HepG2 (cell line): ENCODE measurements around the gene PFKFB4. TPM values are rescaled to one million over a fixed set of nuclear protein-coding genes. Genes with fewer than 3 reads are reported as not detected.
A peak's percentile ranks its signal among the peaks of the same experiment; 100 is the strongest.

Source experiments
- BCL3 ChIP-seq: sonication (generic); formaldehyde crosslinking; IDR thresholded peaks from 2 replicates; pipeline ENCODE4 v1.5.1; 2020; ENCODE audit warnings: mild to moderate bottlenecking, missing genetic modification reagents, moderate library complexity
- ETS1 ChIP-seq: sonication (generic); formaldehyde crosslinking; IDR thresholded peaks from 2 replicates; pipeline ENCODE4 v1.4.0; 2020; ENCODE audit warnings: missing genetic modification reagents
- GTF3A ChIP-seq: sonication (generic); formaldehyde crosslinking; conservative IDR thresholded peaks from 2 replicates; pipeline ENCODE4 v1.4.0; 2020; ENCODE audit warnings: mild to moderate bottlenecking, missing genetic modification reagents
- HNRNPL ChIP-seq: fragments of 200-400 bp; formaldehyde crosslinking; IDR thresholded peaks from 2 replicates; pipeline ENCODE4 v1.6.1; 2017; ENCODE audit warnings: mild to moderate bottlenecking, low read depth, low read length
- NR2F6 ChIP-seq, 2 experiments: IDR thresholded peaks; 2 replicates each; pipeline ENCODE4 v1.6.1; 2016; ENCODE audit warnings: antibody characterized with exemption in 1 of 2, mild to moderate bottlenecking in 1 of 2
- SIX4 ChIP-seq: sonication (generic); formaldehyde crosslinking; IDR thresholded peaks from 2 replicates; pipeline ENCODE4 v1.4.0; 2020; ENCODE audit warnings: missing genetic modification reagents
- TAF15 ChIP-seq: fragments of 200-400 bp; formaldehyde crosslinking; IDR thresholded peaks from one replicate; pipeline ENCODE4 v1.6.1; 2018; ENCODE audit warnings: mild to moderate bottlenecking, low read depth, low read length; ENCODE audit not compliant: poor library complexity, severe bottlenecking
- ZBTB42 ChIP-seq: sonication (generic); formaldehyde crosslinking; IDR thresholded peaks from 2 replicates; pipeline ENCODE4 v1.5.0; 2020; ENCODE audit warnings: mild to moderate bottlenecking, missing genetic modification reagents
- ZNF12 ChIP-seq: sonication (generic); formaldehyde crosslinking; IDR thresholded peaks from 2 replicates; pipeline ENCODE4 v1.5.0; 2020; ENCODE audit warnings: missing genetic modification reagents
- ZNF687 ChIP-seq: sonication (generic); formaldehyde crosslinking; IDR thresholded peaks from 2 replicates; pipeline ENCODE4 v1.5.1; 2020; ENCODE audit warnings: mild to moderate bottlenecking, missing genetic modification reagents, moderate library complexity
- polyA plus RNA-seq, 8 experiments: library from polyadenylated mRNA; depleted of rRNA in 3 of 8; stranded (reverse) in 7 of 8; unstranded in 1 of 8; fragments of >200 nt; fragmentation: Illumina TruSeq in 4 of 8; extraction: Trizol in 4 of 8; gene quantifications; 2 replicates each; pipeline versions ENCODE4 v1.2.1 to v1.2.3, GENCODE V29; 2011 to 2016; ENCODE audit warnings: low read depth in 4 of 8, missing spikeins in 1 of 8, mixed read lengths in 1 of 8; ENCODE audit not compliant: insufficient read depth in 1 of 8
- total RNA-seq, 5 experiments: library from RNA; depleted of rRNA; stranded (reverse); fragments of >200 nt; fragmentation: Illumina TruSeq; extraction: Trizol; gene quantifications; 2 replicates each; pipeline ENCODE4 v1.2.3, GENCODE V29; 2016; ENCODE audit warnings: low read depth in 1 of 5

PFKFB4 gene
- total and polyA plus RNA-seq, 2 of the 13 experiments (the other 11 are each of a cell fraction or from before 2014, with no cell fraction given) = 7.1 to 103 TPM

DNA sequence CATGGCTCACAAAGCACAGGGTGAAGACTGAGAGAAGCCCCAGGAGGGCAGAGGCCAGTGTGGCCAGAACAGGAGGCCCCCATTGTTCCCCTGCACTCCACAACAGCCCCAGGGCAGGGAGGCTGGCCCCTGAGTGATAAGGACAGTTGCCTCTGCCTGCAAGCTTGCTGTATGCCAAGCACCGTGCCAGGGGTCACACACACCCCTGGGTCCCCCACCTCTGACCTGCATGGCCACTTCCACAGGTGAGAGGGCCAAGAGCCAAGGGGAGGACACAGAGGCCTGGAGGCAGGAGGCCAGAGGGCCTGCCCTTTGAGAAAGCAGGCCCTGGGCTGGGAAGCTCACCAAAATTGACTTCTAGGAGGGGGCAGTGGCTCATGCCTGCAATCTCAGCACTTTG lies 86.3 kb downstream of the PFKFB4 start (continued):
- TF ChIP-seq BCL3 (CRISPR knock-in tag) (no peak), ZBTB42 (CRISPR knock-in tag) (no peak), NR2F6 (IDR thresholded peaks at IDR 0.05) (peak; percentile 31; the same call in 1 of the 2 replicates), NR2F6 (CRISPR knock-in tag; IDR thresholded peaks at IDR 0.05) (no peak), TAF15 (no peak), HNRNPL (peak; percentile 91), ZNF687 (peak; percentile 44; the same call in 1 of the 2 replicates), SIX4 (no peak), ETS1 (CRISPR knock-in tag) (no peak), ZNF12 (CRISPR knock-in tag) (no peak), GTF3A (CRISPR knock-in tag) (no peak)
